Colonic mucosa (tissue), 4 donors: ENCODE results near the gene PRR14L. TPM values are rescaled to one million over a fixed set of nuclear protein-coding genes. Genes with fewer than 3 reads are reported as not detected.

ENCODE experiments used
- DNase-seq: peaks from one replicate; pipeline ENCODE4 v3.0.0-alpha.2; 2020
- H3K27ac ChIP-seq: fragments of 200-600 bp; one replicate; pipeline ENCODE4 v1.8.0; 2021
- H3K27me3 ChIP-seq: fragments of 200-600 bp; one replicate; pipeline ENCODE4 v1.8.0; 2021
- H3K36me3 ChIP-seq: fragments of 200-600 bp; one replicate; pipeline ENCODE4 v1.8.0; 2021
- H3K4me1 ChIP-seq: fragments of 200-600 bp; one replicate; pipeline ENCODE4 v1.8.0; 2021; ENCODE audit warnings: mild to moderate bottlenecking
- H3K4me3 ChIP-seq: fragments of 200-600 bp; one replicate; pipeline ENCODE4 v1.8.0; 2021
- H3K9ac ChIP-seq, 2 donors: one replicate each; pipeline ENCODE4 v1.7.0; 2013; ENCODE audit warnings: control low read depth in 2 of 2, low read depth in 2 of 2, low read length in 2 of 2
- H3K9me3 ChIP-seq: fragments of 200-600 bp; one replicate; pipeline ENCODE4 v1.8.0; 2021
- CTCF ChIP-seq: fragments of 200-600 bp; IDR thresholded peaks from one replicate; pipeline ENCODE4 v1.8.0; 2022; ENCODE audit warnings: antibody characterized with exemption, mild to moderate bottlenecking
- intact Hi-C: fragments of 100-400 bp; cut with DNase I; formaldehyde crosslinking; loops from one replicate; pipeline ENCODE4 v1.14.1; 2022
- total RNA-seq, 2 donors: library from RNA; stranded (reverse); fragmentation: NEBNext Ultra II Directional in 1 of 2; extraction: Animal tissue kit (Norgen Biotek cat#: 25700) in 1 of 2; gene quantifications; one replicate each; pipeline ENCODE4 v1.2.1, GENCODE V29; 2021
- donor health status: healthy.
- donor health status: DM: no; HTN: no; CAD: no.
- donor health status: DM: no; HTN: no; CAD: no.

Gene PRR14L
- total RNA-seq, 2 donors from 2014 or later = 58.2 to 74.6 TPM

- Histone ChIP-seq H3K9me3 (no peaks in the 10 kb centered on the region), H3K4me3 (no peak overlapping the region), H3K4me1 (no peaks in the 10 kb centered on the region), H3K9ac (no peak overlapping the region), H3K27ac (no peak overlapping the region), H3K27me3 (no peaks in the 10 kb centered on the region), H3K36me3 (no peaks in the 10 kb centered on the region)
- no peak for TF ChIP-seq CTCF
- DNase-seq = no peak
- intact Hi-C loops = no loop called here
These were observed 12.0 kb downstream of the PRR14L start for GRCh38 chr22:31737932-31738331.

- no peaks in the 10 kb centered on the region for H3K9me3 ChIP-seq
- no peak overlapping the region for H3K9ac ChIP-seq
- no peaks in the 10 kb centered on the region for H3K36me3 ChIP-seq
- no peak for TF ChIP-seq CTCF
- no peaks in the 10 kb centered on the region for H3K4me1 ChIP-seq
- no peaks in the 10 kb centered on the region for H3K27me3 ChIP-seq
- H3K27ac ChIP-seq = no peak overlapping the region
- intact Hi-C loops = no loop called here
- DNase-seq = no peak
- H3K4me3 ChIP-seq = no peak overlapping the region
These were observed 13.5 kb downstream of the PRR14L start for GRCh38 chr22:31736458-31736857.

- Histone ChIP-seq H3K4me1 (no peaks in the 10 kb centered on the region), H3K27ac (no peak overlapping the region), H3K4me3 (no peak overlapping the region), H3K36me3 (no peaks in the 10 kb centered on the region), H3K9ac (no peak overlapping the region), H3K27me3 (no peaks in the 10 kb centered on the region), H3K9me3 (no peaks in the 10 kb centered on the region)
- no peak for TF ChIP-seq CTCF
- DNase-seq = no peak
- intact Hi-C loops = no loop called here
These were observed 15.4 kb downstream of the PRR14L start for GRCh38 chr22:31734512-31734911.

- Histone ChIP-seq H3K4me3 (no peak overlapping the region), H3K4me1 (no peaks in the 10 kb centered on the region), H3K9ac (no peak overlapping the region), H3K27ac (no peak overlapping the region), H3K27me3 (no peaks in the 10 kb centered on the region), H3K36me3 (no peaks in the 10 kb centered on the region), H3K9me3 (no peaks in the 10 kb centered on the region)
- DNase-seq = no peak
- intact Hi-C loops = no loop called here
- TF ChIP-seq CTCF = no peak
These were observed 16.3 kb downstream of the PRR14L start for GRCh38 chr22:31733580-31734079.

DNA sequence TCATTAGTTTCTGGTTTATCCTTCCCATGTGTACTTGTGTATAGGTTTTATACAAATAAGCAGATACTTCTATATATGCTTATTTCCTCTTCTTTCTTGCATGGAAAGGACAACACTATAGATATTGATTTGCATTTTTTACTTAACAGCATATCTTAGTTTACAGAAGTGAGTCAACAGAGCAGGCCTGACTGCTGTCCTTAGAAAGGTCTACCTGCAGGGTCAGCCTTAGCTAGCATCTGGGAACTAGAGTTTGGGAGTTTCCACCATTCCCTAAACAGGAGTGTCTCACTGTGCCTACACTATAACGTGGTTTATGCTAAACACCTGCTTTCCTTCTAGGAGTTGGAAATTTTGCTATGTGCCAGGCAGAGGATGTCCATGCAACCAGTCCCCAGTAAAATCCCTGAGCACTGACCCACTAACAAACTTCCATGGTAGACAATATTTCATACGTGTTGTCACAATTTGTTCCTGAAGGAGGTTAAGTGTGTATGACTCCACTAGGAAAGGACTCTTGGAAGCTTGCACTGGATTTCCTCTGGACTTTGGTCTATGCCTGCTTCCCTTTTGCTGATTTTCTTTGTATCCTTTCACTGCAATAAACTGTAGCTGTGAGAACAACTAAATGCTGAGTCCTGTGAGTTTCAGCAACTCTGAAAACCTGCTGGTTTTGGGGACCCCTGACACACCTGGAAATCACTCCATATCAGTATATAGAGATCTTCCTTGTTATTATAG, 17.7 kb downstream of the PRR14L start:
- no peaks in the 10 kb centered on the region for H3K27me3 ChIP-seq
- no peak overlapping the region for H3K9ac ChIP-seq
- no peaks in the 10 kb centered on the region for H3K36me3 ChIP-seq
- DNase-seq = peak; percentile 34
- H3K4me3 ChIP-seq = no peak overlapping the region
- intact Hi-C loops = no loop called here
- H3K4me1 ChIP-seq = no peaks in the 10 kb centered on the region
- H3K9me3 ChIP-seq = no peaks in the 10 kb centered on the region
- H3K27ac ChIP-seq = peak overlapping the region; percentile 61
- TF ChIP-seq CTCF = no peak
